ENCODE data around the gene APMAP. TPM values are rescaled to one million over a fixed set of nuclear protein-coding genes. Genes with fewer than 3 reads are reported as not detected.

The APMAP gene
- total RNA-seq, 1 donor from 2014 or later, result 29.7 TPM

DNA sequence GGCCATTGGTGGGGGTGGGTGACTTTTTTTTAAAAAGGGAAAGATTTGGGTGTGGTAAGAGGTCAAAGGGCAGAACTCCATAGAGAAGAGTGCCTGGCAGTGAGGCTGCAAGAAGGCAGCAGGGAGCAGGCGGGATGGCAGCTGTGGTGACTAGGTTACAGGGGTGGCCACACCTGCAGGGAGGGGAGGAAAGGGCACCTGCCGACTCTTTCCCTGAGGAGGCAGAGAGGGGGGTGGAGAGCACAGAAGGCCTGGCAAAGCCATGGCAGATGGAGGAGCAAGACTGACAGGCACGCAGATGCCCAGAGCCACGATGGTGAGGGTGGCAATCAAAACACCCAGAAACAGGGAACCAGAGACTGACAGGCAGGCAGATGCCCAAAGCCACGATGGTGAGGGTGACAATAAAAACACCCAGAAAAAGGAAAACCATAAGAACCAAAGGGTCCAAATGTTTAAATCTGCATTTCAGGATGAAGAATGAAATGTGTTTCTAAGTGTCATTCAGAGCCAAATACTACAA, 24.2 kb downstream of the APMAP start:
- no peak for TF ChIP-seq POLR2A (IDR thresholded peaks at IDR 0.05)
- no peak for TF ChIP-seq POLR2AphosphoS5 (IDR thresholded peaks at IDR 0.05; ENCODE audit: insufficient read depth in 1 of 2, low read depth in 1 of 2)
- TF ChIP-seq, protein P1, sequence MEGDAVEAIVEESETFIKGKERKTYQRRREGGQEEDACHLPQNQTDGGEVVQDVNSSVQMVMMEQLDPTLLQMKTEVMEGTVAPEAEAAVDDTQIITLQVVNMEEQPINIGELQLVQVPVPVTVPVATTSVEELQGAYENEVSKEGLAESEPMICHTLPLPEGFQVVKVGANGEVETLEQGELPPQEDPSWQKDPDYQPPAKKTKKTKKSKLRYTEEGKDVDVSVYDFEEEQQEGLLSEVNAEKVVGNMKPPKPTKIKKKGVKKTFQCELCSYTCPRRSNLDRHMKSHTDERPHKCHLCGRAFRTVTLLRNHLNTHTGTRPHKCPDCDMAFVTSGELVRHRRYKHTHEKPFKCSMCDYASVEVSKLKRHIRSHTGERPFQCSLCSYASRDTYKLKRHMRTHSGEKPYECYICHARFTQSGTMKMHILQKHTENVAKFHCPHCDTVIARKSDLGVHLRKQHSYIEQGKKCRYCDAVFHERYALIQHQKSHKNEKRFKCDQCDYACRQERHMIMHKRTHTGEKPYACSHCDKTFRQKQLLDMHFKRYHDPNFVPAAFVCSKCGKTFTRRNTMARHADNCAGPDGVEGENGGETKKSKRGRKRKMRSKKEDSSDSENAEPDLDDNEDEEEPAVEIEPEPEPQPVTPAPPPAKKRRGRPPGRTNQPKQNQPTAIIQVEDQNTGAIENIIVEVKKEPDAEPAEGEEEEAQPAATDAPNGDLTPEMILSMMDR (IDR thresholded peaks at IDR 0.05), result no peak
- Histone ChIP-seq H3K27ac (no peak overlapping the region), H3K4me1 (no peaks in the 10 kb centered on the region), H3K36me3 (peaks cover 0 to 83% of the 10 kb centered on the region in 2 donors), H3K27me3 (no peaks in the 10 kb centered on the region), H3K9me3 (no peaks in the 10 kb centered on the region), H3K4me3 (no peak overlapping the region)
- peak in 1 of 2 donors; percentile 47 for DNase-seq (ENCODE audit: extremely low spot score in 2 of 2)
- intact Hi-C loops (cut with DNase I), result no loop called here

DNA sequence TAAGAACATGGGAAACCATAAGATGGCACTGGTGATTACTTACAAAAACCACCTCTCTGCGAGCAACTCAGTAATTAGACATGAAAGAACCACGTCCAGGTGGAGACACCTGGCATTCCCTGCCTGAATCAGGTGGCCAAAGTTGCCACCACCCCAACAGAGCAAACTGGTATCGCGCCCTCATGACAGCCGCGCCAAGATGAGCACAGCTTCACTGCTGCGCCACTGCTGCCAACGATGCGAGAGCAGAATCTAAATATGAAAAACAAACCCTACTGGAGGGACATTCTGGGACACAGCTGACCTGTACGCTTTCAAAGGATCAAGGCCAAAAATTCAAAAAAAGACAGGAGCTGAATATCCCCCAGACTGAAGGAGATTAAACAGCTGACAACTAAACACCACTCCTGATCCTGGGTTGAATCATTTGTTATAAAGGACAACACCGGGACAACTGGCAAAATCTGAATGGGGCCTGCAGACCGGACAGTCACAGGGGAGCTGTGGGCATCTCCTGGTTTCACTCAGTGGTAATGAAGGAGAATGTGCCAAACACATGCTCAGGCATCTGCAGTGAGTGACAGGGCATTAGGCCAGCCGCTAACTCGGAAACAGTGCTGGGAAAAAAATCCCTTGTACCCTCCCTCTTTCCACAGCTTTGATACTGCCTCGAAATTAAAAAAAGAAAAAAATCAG, 26.1 kb downstream of the APMAP start:
- intact Hi-C loops (cut with DNase I), result no loop called here
- Histone ChIP-seq H3K9me3 (no peaks in the 10 kb centered on the region), H3K27me3 (no peaks in the 10 kb centered on the region), H3K4me1 (no peaks in the 10 kb centered on the region), H3K36me3 (peaks cover 0 to 79% of the 10 kb centered on the region in 2 donors), H3K4me3 (no peak overlapping the region), H3K27ac (no peak overlapping the region)
- DNase-seq (ENCODE audit: extremely low spot score in 2 of 2), result peak in 1 of 2 donors; percentile 60
- no peak for TF ChIP-seq POLR2A (IDR thresholded peaks at IDR 0.05)
- TF ChIP-seq, protein P1 (IDR thresholded peaks at IDR 0.05), result no peak
- TF ChIP-seq POLR2AphosphoS5 (IDR thresholded peaks at IDR 0.05; ENCODE audit: insufficient read depth in 1 of 2, low read depth in 1 of 2), result no peak

DNA sequence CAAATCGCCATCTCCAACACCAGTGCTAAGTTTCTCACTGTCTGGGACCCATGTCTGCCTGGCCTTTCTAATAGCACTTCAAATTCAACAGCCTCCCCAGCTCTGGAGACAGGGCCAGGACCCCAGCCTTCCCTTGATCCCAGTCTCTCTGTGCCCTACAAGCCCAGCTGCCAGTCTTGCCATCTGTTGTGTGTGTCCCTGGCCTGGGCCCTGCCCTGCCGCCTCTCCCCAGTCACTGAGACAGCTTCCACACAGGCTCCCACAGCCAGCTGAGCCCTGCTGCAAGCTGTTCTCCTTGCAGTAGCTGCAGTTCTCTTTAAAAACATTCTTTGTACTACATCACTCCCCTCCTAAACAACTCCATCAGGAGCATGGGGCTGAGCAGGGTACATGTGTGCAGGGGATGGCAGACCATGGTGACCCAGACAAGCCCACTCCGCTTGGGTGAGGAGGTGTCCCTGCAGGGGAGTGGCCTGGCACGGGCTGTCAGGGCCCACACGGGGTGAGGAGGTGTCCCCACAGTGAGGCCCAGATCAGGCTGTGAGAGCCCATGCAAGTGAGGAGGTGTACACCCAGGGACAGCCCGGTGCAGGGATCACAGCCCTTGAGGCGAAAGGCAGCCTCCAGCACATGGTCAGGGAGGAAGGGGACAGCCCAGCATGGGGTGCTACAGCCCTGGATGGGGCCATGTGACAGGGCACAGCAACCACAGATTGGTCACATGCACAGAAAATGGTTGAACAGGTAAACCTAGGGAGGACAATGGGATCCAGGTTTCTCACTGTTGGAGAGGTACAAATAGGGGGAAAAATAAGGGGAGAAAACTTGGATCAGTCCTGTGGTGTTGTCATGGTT, 27.3 kb downstream of the APMAP start:
- Histone ChIP-seq H3K4me1 (no peaks in the 10 kb centered on the region), H3K27ac (no peak overlapping the region), H3K9me3 (no peaks in the 10 kb centered on the region), H3K36me3 (peaks cover 0 to 70% of the 10 kb centered on the region in 2 donors), H3K27me3 (no peaks in the 10 kb centered on the region), H3K4me3 (no peak overlapping the region)
- intact Hi-C loops (cut with DNase I), result no loop called here
- TF ChIP-seq, protein P1 (IDR thresholded peaks at IDR 0.05), result no peak
- TF ChIP-seq POLR2AphosphoS5 (IDR thresholded peaks at IDR 0.05; ENCODE audit: insufficient read depth in 1 of 2, low read depth in 1 of 2) (no peak), POLR2A (IDR thresholded peaks at IDR 0.05) (no peak)
- peak; percentile 56 to 92 for DNase-seq (ENCODE audit: extremely low spot score in 2 of 2)

DNA sequence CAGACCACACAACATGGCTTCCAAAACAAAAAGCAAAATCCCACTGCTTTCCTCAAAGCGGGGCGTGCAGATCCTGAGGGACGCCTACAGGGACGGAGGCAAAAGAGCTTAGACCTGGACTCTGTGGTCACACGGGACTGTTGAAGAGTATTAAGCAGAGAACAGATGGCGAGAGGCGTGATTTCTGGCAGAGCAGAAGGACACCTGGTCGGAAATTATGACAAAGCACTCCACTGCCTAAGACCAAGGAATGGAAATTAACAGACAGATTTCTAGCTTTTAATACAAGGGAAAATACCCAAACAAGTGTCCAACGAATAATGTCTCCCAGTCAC, 28.1 kb downstream of the APMAP start:
- H3K4me3 ChIP-seq, result no peak overlapping the region
- no peaks in the 10 kb centered on the region for H3K9me3 ChIP-seq
- H3K4me1 ChIP-seq, result no peaks in the 10 kb centered on the region
- DNase-seq (ENCODE audit: extremely low spot score in 2 of 2), result peak in 1 of 2 donors; percentile 65
- H3K27me3 ChIP-seq, result no peaks in the 10 kb centered on the region
- H3K36me3 ChIP-seq, result peaks cover 0 to 63% of the 10 kb centered on the region in 2 donors
- H3K27ac ChIP-seq, result no peak overlapping the region
- intact Hi-C loops (cut with DNase I), result no loop called here
- TF ChIP-seq POLR2AphosphoS5 (IDR thresholded peaks at IDR 0.05; ENCODE audit: insufficient read depth in 1 of 2, low read depth in 1 of 2), result no peak
- TF ChIP-seq POLR2A (IDR thresholded peaks at IDR 0.05), result no peak
- TF ChIP-seq, protein P1 (IDR thresholded peaks at IDR 0.05), result no peak
